Activated CD4-positive, alpha-beta T cell treated with anti-CD3 and anti-CD28 coated beads, Interleukin-10, Interleukin-2, amounts not matched to agents 100 ng/mL and 50 ng/mL, durations not matched to agents 16 hours and 8 hours (primary cell): ENCODE results near the gene HSPD1.
"Not testable (repeated sequence)": the region's sequence is repeated elsewhere in the genome, so short reads cannot be mapped to it uniquely, and the experiment has no call there.

Experiments
- DNase-seq: peaks from one replicate; pipeline ENCODE4 v3.0.0-alpha.2; 2020

The HSPD1 gene

GRCh38 chr2:197496695-197497094 is 2.9 kb downstream of the HSPD1 start:
- no peak for DNase-seq

- no peak for DNase-seq
Measured at GRCh38 chr2:197495433-197496134, 4.1 kb downstream of the HSPD1 start.

GRCh38 chr2:197487385-197487784 is 12.3 kb downstream of the HSPD1 start:
- DNase-seq, result no peak

- DNase-seq, result no peak
Measured at GRCh38 chr2:197486175-197486574, 13.5 kb downstream of the HSPD1 start.

- DNase-seq, result not testable (repeated sequence)
Measured at GRCh38 chr2:197484248-197484647, 15.4 kb downstream of the HSPD1 start.

- DNase-seq, result no peak
Measured at GRCh38 chr2:197480165-197481036, 19.2 kb downstream of the HSPD1 start.

- DNase-seq, result no peak
Measured at GRCh38 chr2:197477797-197478196, 21.8 kb downstream of the HSPD1 start.

- DNase-seq, result no peak
Measured at GRCh38 chr2:197472166-197472565, 27.5 kb downstream of the HSPD1 start.

- no peak for DNase-seq
Measured at GRCh38 chr2:197464175-197464574, 35.5 kb downstream of the HSPD1 start.

GRCh38 chr2:197461057-197461456 is 38.6 kb downstream of the HSPD1 start:
- no peak for DNase-seq

GRCh38 chr2:197460649-197461048 is 39.0 kb downstream of the HSPD1 start:
- no peak for DNase-seq

GRCh38 chr2:197455428-197455827 is 44.2 kb downstream of the HSPD1 start:
- DNase-seq, result no peak

- no peak for DNase-seq
Measured at GRCh38 chr2:197454923-197455322, 44.7 kb downstream of the HSPD1 start.

GRCh38 chr2:197453914-197454398 is 45.7 kb downstream of the HSPD1 start:
- DNase-seq, result no peak

- peak; percentile 100 for DNase-seq
Measured at GRCh38 chr2:197453123-197453913, 46.3 kb downstream of the HSPD1 start, which contains the start of gene COQ10B. TSS of gene COQ10B (plus strand) at chr2:197453552. CDS start at chr2:197453561, 9 bp downstream.

- DNase-seq, result no peak
Measured at GRCh38 chr2:197452754-197453122, 46.9 kb downstream of the HSPD1 start.

GRCh38 chr2:197450935-197451358 is 48.7 kb downstream of the HSPD1 start:
- not testable (repeated sequence) for DNase-seq

- DNase-seq, result no peak
Measured at GRCh38 chr2:197450465-197450864, 49.2 kb downstream of the HSPD1 start.

- no peak for DNase-seq
Measured at GRCh38 chr2:197446844-197447243, 52.8 kb downstream of the HSPD1 start.

- no peak for DNase-seq
Measured at GRCh38 chr2:197445746-197446145, 53.9 kb downstream of the HSPD1 start.

GRCh38 chr2:197442857-197443256 is 56.8 kb downstream of the HSPD1 start:
- DNase-seq, result no peak

GRCh38 chr2:197437380-197437779 is 62.3 kb downstream of the HSPD1 start:
- no peak for DNase-seq
